Common myeloid progenitor, CD34-positive (primary cell): ENCODE data around the gene TMEM132A.
A peak's percentile ranks its signal among the peaks of the same experiment; 100 is the strongest.

ENCODE experiments used
- CTCF ChIA-PET: fragments of 350-600 bp; sonication (Branson Sonifier 250); formaldehyde crosslinking; loops from one replicate; lab custom pipeline; 2021; ENCODE audit warnings: antibody characterized with exemption; lab: Charles Lee
- POLR2A ChIA-PET: fragments of 350-600 bp; sonication (Branson Sonifier 250); formaldehyde crosslinking; loops from one replicate; lab custom pipeline; 2021; ENCODE audit warnings: antibody characterized with exemption; lab: Charles Lee
- DNase-seq, 3 donors: peaks; one replicate each; pipeline versions ENCODE4 v3.0.0 to v3.0.0-alpha.2; 2013
- H3K27ac ChIP-seq, 2 experiments: 1 replicate in 1 of 2; 2 replicates in 1 of 2; pipeline ENCODE4 v1.7.0; 2013; ENCODE audit warnings: inconsistent platforms in 2 of 2, low read length in 2 of 2, mild to moderate bottlenecking in 2 of 2, low read depth in 1 of 2, moderate library complexity in 1 of 2; ENCODE audit not compliant: severe bottlenecking in 2 of 2, insufficient read depth in 1 of 2, poor library complexity in 1 of 2
- H3K27me3 ChIP-seq, 5 experiments: replicated peaks in 2 of 5; 1 replicate in 3 of 5; 2 replicates in 2 of 5; pipeline versions ENCODE4 v1.6.1 to v1.7.0; 2013; ENCODE audit warnings: low read length in 4 of 5, mild to moderate bottlenecking in 2 of 5, moderate library complexity in 2 of 5, inconsistent platforms in 1 of 5; ENCODE audit not compliant: insufficient read depth in 5 of 5, control insufficient read depth in 4 of 5
- H3K36me3 ChIP-seq, 4 experiments: 1 replicate in 2 of 4; 2 replicates in 2 of 4; pipeline versions ENCODE4 v1.6.1 to v1.7.0; 2013; ENCODE audit warnings: low read length in 3 of 4, control low read depth in 1 of 4, mild to moderate bottlenecking in 1 of 4; ENCODE audit not compliant: control insufficient read depth in 4 of 4, insufficient read depth in 4 of 4
- H3K4me1 ChIP-seq, 4 experiments: 1 replicate in 3 of 4; 2 replicates in 1 of 4; pipeline versions ENCODE4 v1.6.1 to v1.7.1; 2013; ENCODE audit warnings: low read length in 3 of 4, mild to moderate bottlenecking in 3 of 4, control low read depth in 1 of 4, inconsistent platforms in 1 of 4, moderate library complexity in 1 of 4; ENCODE audit not compliant: control insufficient read depth in 4 of 4, insufficient read depth in 4 of 4; ENCODE audit errors: control extremely low read depth in 1 of 4
- H3K4me3 ChIP-seq, 7 experiments: 1 replicate in 4 of 7; 2 replicates in 3 of 7; pipeline versions ENCODE4 v1.5.1 to v1.7.0; 2013; ENCODE audit warnings: mild to moderate bottlenecking in 7 of 7, low read length in 6 of 7, moderate library complexity in 6 of 7, inconsistent platforms in 2 of 7, low read depth in 2 of 7, control low read depth in 1 of 7; ENCODE audit not compliant: insufficient read depth in 4 of 7, control insufficient read depth in 1 of 7; ENCODE audit errors: extremely low read depth in 1 of 7
- H3K9me3 ChIP-seq, 5 experiments: 1 replicate in 4 of 5; 2 replicates in 1 of 5; pipeline versions ENCODE4 v1.6.1 to v1.7.1; 2013; ENCODE audit warnings: low read length in 4 of 5, mild to moderate bottlenecking in 2 of 5, inconsistent platforms in 1 of 5, low read depth in 1 of 5, moderate library complexity in 1 of 5; ENCODE audit not compliant: control insufficient read depth in 4 of 5, insufficient read depth in 2 of 5; ENCODE audit errors: control extremely low read depth in 1 of 5
- WGBS: methylation state at CpG from one replicate; pipeline ENCODE4 v1.1.5; 2013; ENCODE audit not compliant: insufficient coverage; 5-methylcytosine and 5-hydroxymethylcytosine counted together

The TMEM132A gene

GRCh38 chr11:60931917-60932316 lies 7.7 kb downstream of the TMEM132A start:
- Histone ChIP-seq H3K4me1 (no peaks in the 10 kb centered on the region), H3K36me3 (no peaks in the 10 kb centered on the region), H3K4me3 (no peak overlapping the region), H3K9me3 (no peaks in the 10 kb centered on the region), H3K27me3 (peaks cover 0 to 16% (median 8%) of the 10 kb centered on the region in 5 experiments), H3K27ac (no peak overlapping the region)
- POLR2A ChIA-PET: no interaction called here
- DNase-seq: peak in 1 of 3 donors; percentile 19
- 92% methylated on average over 8 of the region's 9 CpGs for WGBS
- CTCF ChIA-PET: interaction anchor here (0.9 to 1.0 kb wide), 2 partner anchors 13 to 14 kb away, joined by 3 read pairs; no protein-coding TSS in a partner anchor

GRCh38 chr11:60932605-60933356 lies 8.5 kb downstream of the TMEM132A start:
- WGBS: 100% methylated on average over 2 of the region's 5 CpGs
- Histone ChIP-seq H3K36me3 (no peaks in the 10 kb centered on the region), H3K4me1 (no peaks in the 10 kb centered on the region), H3K27ac (no peak overlapping the region), H3K27me3 (peaks cover 0 to 11% (median 5%) of the 10 kb centered on the region in 5 experiments), H3K9me3 (no peaks in the 10 kb centered on the region), H3K4me3 (no peak overlapping the region)
- ChIA-PET CTCF (interaction anchor here (1.0 kb wide), 1 partner anchor 13 kb away, joined by 3 read pairs; no protein-coding TSS in a partner anchor), POLR2A (interaction anchor here (0.5 kb wide), 1 partner anchor 19 kb away, joined by 4 read pairs; the partner anchor contains the start of gene TMEM109)
- peak in 1 of 3 donors; percentile 21 for DNase-seq

GRCh38 chr11:60933416-60934123 lies 9.3 kb downstream of the TMEM132A start:
- Histone ChIP-seq H3K27ac (no peak overlapping the region), H3K36me3 (no peaks in the 10 kb centered on the region), H3K4me3 (no peak overlapping the region), H3K4me1 (no peaks in the 10 kb centered on the region), H3K9me3 (no peaks in the 10 kb centered on the region), H3K27me3 (peaks cover 0 to 11% (median 5%) of the 10 kb centered on the region in 5 experiments)
- 96% methylated on average over 37 of the region's 37 CpGs for WGBS
- CTCF ChIA-PET: no interaction called here
- no peak for DNase-seq
- POLR2A ChIA-PET: interaction anchor here (0.5 kb wide), 1 partner anchor 20 kb away, joined by 4 read pairs; the partner anchor contains the start of gene TMEM109

GRCh38 chr11:60934124-60934789 lies 10.0 kb downstream of the TMEM132A start:
- no peak for DNase-seq
- peaks cover 0 to 11% (median 7%) of the 10 kb centered on the region in 5 experiments for H3K27me3 ChIP-seq
- H3K36me3 ChIP-seq: no peaks in the 10 kb centered on the region
- POLR2A ChIA-PET: no interaction called here
- H3K27ac ChIP-seq: no peak overlapping the region
- no peaks in the 10 kb centered on the region for H3K9me3 ChIP-seq
- WGBS: 98% methylated on average over 55 of the region's 57 CpGs
- CTCF ChIA-PET: interaction anchor here (0.9 kb wide), 1 partner anchor 47 kb away, joined by 4 read pairs; no protein-coding TSS in a partner anchor
- no peaks in the 10 kb centered on the region for H3K4me1 ChIP-seq
- H3K4me3 ChIP-seq: no peak overlapping the region

- no peak for DNase-seq
- no peak overlapping the region for H3K27ac ChIP-seq
- ChIA-PET POLR2A (interaction anchor here (0.5 kb wide), 1 partner anchor 439 kb away, joined by 5 read pairs; no protein-coding TSS in a partner anchor), CTCF (interaction anchor here (0.9 kb wide), 1 partner anchor 47 kb away, joined by 4 read pairs; no protein-coding TSS in a partner anchor)
- H3K4me3 ChIP-seq: no peak overlapping the region
- H3K4me1 ChIP-seq: no peaks in the 10 kb centered on the region
- no peaks in the 10 kb centered on the region for H3K9me3 ChIP-seq
- WGBS: 94% methylated on average over 19 of the region's 21 CpGs
- no peaks in the 10 kb centered on the region for H3K36me3 ChIP-seq
- H3K27me3 ChIP-seq: peaks cover 0 to 9% (median 5%) of the 10 kb centered on the region in 5 experiments
Observed at GRCh38 chr11:60934790-60935605, 10.7 kb downstream of the TMEM132A start.

GRCh38 chr11:60935676-60936442 lies 11.6 kb downstream of the TMEM132A start:
- POLR2A ChIA-PET: interaction anchor here (0.5 kb wide), 1 partner anchor 438 kb away, joined by 5 read pairs; no protein-coding TSS in a partner anchor
- Histone ChIP-seq H3K9me3 (no peaks in the 10 kb centered on the region), H3K4me1 (no peaks in the 10 kb centered on the region), H3K27me3 (peaks cover 0 to 10% (median 2%) of the 10 kb centered on the region in 5 experiments), H3K4me3 (no peak overlapping the region), H3K36me3 (no peaks in the 10 kb centered on the region), H3K27ac (no peak overlapping the region)
- no peak for DNase-seq
- WGBS: 93% methylated on average over 19 of the region's 27 CpGs
- CTCF ChIA-PET: interaction anchor here (1.2 kb wide), 1 partner anchor 20 kb away, joined by 3 read pairs; no protein-coding TSS in a partner anchor
